C4-2B (cell line): ENCODE measurements around the gene STAU1.

ENCODE experiments used
- CTCF ChIP-seq: fragments of 450-650 bp; conservative IDR thresholded peaks from 2 replicates; pipeline ENCODE4 v1.5.1; 2017; ENCODE audit warnings: mild to moderate bottlenecking
- ZFX ChIP-seq: fragments of 450-650 bp; IDR thresholded peaks from 2 replicates; pipeline ENCODE4 v1.6.1; 2017

GRCh38 chr20:49078310-49078709 lies 109.8 kb downstream of the STAU1 start:
- TF ChIP-seq CTCF (no peak), ZFX (no peak)
